SK-N-SH (cell line): ENCODE data around the gene RNF4.

ENCODE experiments used
- EZH2phosphoT487 ChIP-seq: fragments of 200-600 bp; sonication (generic); IDR thresholded peaks from 2 replicates; pipeline ENCODE4 v1.6.1; 2017; ENCODE audit warnings: low read depth, mixed run types, mild to moderate bottlenecking, antibody characterized with exemption, moderate library complexity, borderline replicate concordance
- GATA2 ChIP-seq: sonication (generic); formaldehyde crosslinking; IDR thresholded peaks from 2 replicates; pipeline ENCODE4 v1.5.0; 2020; ENCODE audit warnings: mild to moderate bottlenecking, missing genetic modification reagents
- TF ChIP-seq, protein P1 (sequence below): fragments of 200-600 bp; sonication (generic); IDR thresholded peaks from 2 replicates; pipeline ENCODE4 v1.6.1; 2017; ENCODE audit warnings: antibody characterized with exemption, mild to moderate bottlenecking, moderate library complexity
- TF ChIP-seq, protein P2 (sequence below): IDR thresholded peaks from 2 replicates; pipeline ENCODE4 v1.6.1; 2012; ENCODE audit warnings: mild to moderate bottlenecking, low read depth, low read length, moderate library complexity

DNA sequence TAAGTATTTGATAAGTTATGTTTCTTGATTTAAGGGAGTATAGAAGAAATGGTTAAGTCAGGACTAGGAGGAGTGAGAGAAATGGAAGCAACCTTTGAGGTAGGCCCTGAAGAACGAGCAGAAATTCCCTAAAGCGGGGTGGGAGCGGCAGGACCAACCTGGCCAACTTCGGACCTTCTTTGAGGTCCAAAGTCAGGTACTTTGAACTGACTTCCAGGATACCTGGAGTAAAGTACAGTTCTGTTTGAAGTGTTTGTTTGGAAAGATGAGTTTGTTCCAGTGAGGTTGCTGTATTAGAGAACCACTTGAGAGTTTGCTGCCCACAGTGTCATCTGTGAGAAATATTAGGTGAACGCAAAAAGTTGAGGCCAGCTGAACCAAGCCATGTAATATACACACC is 11.7 kb downstream of the RNF4 start:
- no peak for TF ChIP-seq GATA2 (CRISPR knock-in tag)
- TF ChIP-seq EZH2phosphoT487, result no peak
- TF ChIP-seq, protein P1, sequence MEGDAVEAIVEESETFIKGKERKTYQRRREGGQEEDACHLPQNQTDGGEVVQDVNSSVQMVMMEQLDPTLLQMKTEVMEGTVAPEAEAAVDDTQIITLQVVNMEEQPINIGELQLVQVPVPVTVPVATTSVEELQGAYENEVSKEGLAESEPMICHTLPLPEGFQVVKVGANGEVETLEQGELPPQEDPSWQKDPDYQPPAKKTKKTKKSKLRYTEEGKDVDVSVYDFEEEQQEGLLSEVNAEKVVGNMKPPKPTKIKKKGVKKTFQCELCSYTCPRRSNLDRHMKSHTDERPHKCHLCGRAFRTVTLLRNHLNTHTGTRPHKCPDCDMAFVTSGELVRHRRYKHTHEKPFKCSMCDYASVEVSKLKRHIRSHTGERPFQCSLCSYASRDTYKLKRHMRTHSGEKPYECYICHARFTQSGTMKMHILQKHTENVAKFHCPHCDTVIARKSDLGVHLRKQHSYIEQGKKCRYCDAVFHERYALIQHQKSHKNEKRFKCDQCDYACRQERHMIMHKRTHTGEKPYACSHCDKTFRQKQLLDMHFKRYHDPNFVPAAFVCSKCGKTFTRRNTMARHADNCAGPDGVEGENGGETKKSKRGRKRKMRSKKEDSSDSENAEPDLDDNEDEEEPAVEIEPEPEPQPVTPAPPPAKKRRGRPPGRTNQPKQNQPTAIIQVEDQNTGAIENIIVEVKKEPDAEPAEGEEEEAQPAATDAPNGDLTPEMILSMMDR, result no peak
- TF ChIP-seq, protein P2, sequence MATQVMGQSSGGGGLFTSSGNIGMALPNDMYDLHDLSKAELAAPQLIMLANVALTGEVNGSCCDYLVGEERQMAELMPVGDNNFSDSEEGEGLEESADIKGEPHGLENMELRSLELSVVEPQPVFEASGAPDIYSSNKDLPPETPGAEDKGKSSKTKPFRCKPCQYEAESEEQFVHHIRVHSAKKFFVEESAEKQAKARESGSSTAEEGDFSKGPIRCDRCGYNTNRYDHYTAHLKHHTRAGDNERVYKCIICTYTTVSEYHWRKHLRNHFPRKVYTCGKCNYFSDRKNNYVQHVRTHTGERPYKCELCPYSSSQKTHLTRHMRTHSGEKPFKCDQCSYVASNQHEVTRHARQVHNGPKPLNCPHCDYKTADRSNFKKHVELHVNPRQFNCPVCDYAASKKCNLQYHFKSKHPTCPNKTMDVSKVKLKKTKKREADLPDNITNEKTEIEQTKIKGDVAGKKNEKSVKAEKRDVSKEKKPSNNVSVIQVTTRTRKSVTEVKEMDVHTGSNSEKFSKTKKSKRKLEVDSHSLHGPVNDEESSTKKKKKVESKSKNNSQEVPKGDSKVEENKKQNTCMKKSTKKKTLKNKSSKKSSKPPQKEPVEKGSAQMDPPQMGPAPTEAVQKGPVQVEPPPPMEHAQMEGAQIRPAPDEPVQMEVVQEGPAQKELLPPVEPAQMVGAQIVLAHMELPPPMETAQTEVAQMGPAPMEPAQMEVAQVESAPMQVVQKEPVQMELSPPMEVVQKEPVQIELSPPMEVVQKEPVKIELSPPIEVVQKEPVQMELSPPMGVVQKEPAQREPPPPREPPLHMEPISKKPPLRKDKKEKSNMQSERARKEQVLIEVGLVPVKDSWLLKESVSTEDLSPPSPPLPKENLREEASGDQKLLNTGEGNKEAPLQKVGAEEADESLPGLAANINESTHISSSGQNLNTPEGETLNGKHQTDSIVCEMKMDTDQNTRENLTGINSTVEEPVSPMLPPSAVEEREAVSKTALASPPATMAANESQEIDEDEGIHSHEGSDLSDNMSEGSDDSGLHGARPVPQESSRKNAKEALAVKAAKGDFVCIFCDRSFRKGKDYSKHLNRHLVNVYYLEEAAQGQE, result no peak
